ENCODE results near the gene PHC2. TPM values are rescaled to one million over a fixed set of nuclear protein-coding genes. Genes with fewer than 3 reads are reported as not detected.
A peak's percentile ranks its signal among the peaks of the same experiment; 100 is the strongest.

PHC2 gene
- total RNA-seq, 2 experiments from 2014 or later = 37.7 to 39.5 TPM

GRCh38 chr1:33298623-33299277, 132.1 kb downstream of the PHC2 start:
- no peak overlapping the region for H3K27ac Mint-ChIP-seq
- no peaks in the 10 kb centered on the region for H3K27me3 Mint-ChIP-seq
- Histone ChIP-seq H3K4me3 (ENCODE audit: low read length) (no peak overlapping the region), H3K36me3 (ENCODE audit: insufficient read depth, low read length) (peaks cover 50% of the 10 kb centered on the region), H3K27me3 (ENCODE audit: control insufficient read depth in 1 of 2, insufficient read depth in 2 of 2, low read length in 2 of 2) (no peaks in the 10 kb centered on the region), H3K9me3 (ENCODE audit: control insufficient read depth in 1 of 2, insufficient read depth in 1 of 2, low read length in 2 of 2) (no peaks in the 10 kb centered on the region), H3K27ac (ENCODE audit: low read depth in 1 of 2, low read length in 2 of 2) (no peak overlapping the region), H3K4me1 (ENCODE audit: insufficient read depth, low read length) (peaks cover 32% of the 10 kb centered on the region)
- TF ChIP-seq CTCF (IDR thresholded peaks at IDR 0.05) = peak; percentile 82
- H3K36me3 Mint-ChIP-seq (ENCODE audit: low read depth) = peaks cover 64% of the 10 kb centered on the region
- peaks cover 44% of the 10 kb centered on the region for H3K4me1 Mint-ChIP-seq (ENCODE audit: low read depth)
- CTCF ChIA-PET = interaction anchor here (0.9 kb wide), 1 partner anchor 171 kb away, joined by 3 read pairs; no protein-coding TSS in a partner anchor
- ATAC-seq (ENCODE audit: poor library complexity) (peak; percentile 54), DNase-seq (peak; percentile 23 to 72 (median 43))
- POLR2A ChIA-PET = interaction anchor here (0.9 kb wide), 1 partner anchor 52 kb away, joined by 3 read pairs; no protein-coding TSS in a partner anchor
- intact Hi-C loops (cut with DNase I, micrococcal nuclease) = loop anchor here in 1 of 2 experiments (5.0 kb wide), 1 partner anchor 186 kb away; no protein-coding TSS in a partner anchor
- H3K4me3 Mint-ChIP-seq = no peak overlapping the region
- no peaks in the 10 kb centered on the region for H3K9me3 Mint-ChIP-seq

DNA sequence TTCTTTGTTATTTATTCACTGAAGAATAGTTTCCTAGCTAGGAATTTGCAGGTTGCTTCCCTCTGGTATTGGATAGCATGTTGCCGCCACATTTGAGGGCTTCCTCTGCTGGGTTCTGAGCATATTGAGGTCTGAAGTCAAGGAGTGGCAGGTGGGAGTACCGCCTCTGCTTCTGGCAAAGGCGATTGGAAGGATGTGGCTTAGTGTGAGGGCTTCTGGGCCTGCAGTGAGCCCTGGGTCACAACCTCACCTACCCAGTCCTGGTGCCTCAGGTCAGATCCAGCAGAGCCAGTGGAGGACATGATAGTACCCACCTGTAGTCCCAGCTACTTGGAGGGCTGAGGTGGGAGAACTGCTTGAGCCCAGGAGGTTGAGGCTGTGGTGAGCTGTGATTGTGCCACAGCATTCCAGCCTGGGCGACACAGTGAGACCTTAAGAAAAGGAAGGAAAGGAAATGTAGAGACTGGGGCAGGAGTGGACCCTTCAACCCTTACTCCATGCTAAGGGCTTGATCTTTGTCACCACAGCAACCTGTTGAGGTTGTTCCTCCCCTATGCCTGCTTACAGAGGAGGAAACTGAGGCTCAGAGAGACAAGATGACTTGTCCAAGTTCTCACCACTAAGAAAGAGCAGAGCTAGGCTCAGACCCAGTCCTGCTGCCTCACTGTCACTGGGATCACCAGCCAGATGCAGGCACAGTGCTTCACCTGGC, 132.8 kb downstream of the PHC2 start:
- H3K4me3 Mint-ChIP-seq = no peak overlapping the region
- Histone ChIP-seq H3K27me3 (ENCODE audit: control insufficient read depth in 1 of 2, insufficient read depth in 2 of 2, low read length in 2 of 2) (no peaks in the 10 kb centered on the region), H3K4me1 (ENCODE audit: insufficient read depth, low read length) (peaks cover 28% of the 10 kb centered on the region), H3K4me3 (ENCODE audit: low read length) (no peak overlapping the region), H3K27ac (ENCODE audit: low read depth in 1 of 2, low read length in 2 of 2) (no peak overlapping the region), H3K9me3 (ENCODE audit: control insufficient read depth in 1 of 2, insufficient read depth in 1 of 2, low read length in 2 of 2) (no peaks in the 10 kb centered on the region), H3K36me3 (ENCODE audit: insufficient read depth, low read length) (peaks cover 56% of the 10 kb centered on the region)
- ATAC-seq (ENCODE audit: poor library complexity) (no peak), DNase-seq (no peak)
- H3K36me3 Mint-ChIP-seq (ENCODE audit: low read depth) = peaks cover 70% of the 10 kb centered on the region
- H3K4me1 Mint-ChIP-seq (ENCODE audit: low read depth) = peaks cover 39% of the 10 kb centered on the region
- no peaks in the 10 kb centered on the region for H3K27me3 Mint-ChIP-seq
- intact Hi-C loops (cut with DNase I, micrococcal nuclease) = loop anchor here in 1 of 2 experiments (5.0 kb wide), 1 partner anchor 186 kb away; no protein-coding TSS in a partner anchor
- POLR2A ChIA-PET = interaction anchor here (0.9 kb wide), 1 partner anchor 52 kb away, joined by 3 read pairs; no protein-coding TSS in a partner anchor
- no peak overlapping the region for H3K27ac Mint-ChIP-seq
- no peak for TF ChIP-seq CTCF (IDR thresholded peaks at IDR 0.05)
- CTCF ChIA-PET = interaction anchor here (0.9 kb wide), 1 partner anchor 171 kb away, joined by 3 read pairs; no protein-coding TSS in a partner anchor
- no peaks in the 10 kb centered on the region for H3K9me3 Mint-ChIP-seq

GRCh38 chr1:33296824-33297223, 134.1 kb downstream of the PHC2 start:
- peaks cover 27% of the 10 kb centered on the region for H3K4me1 Mint-ChIP-seq (ENCODE audit: low read depth)
- H3K9me3 Mint-ChIP-seq = no peaks in the 10 kb centered on the region
- DNase-seq (no peak), ATAC-seq (ENCODE audit: poor library complexity) (no peak)
- POLR2A ChIA-PET = interaction anchor here (0.6 to 2.1 kb wide), 2 partner anchors 53 to 457 kb away, joined by 3 to 11 read pairs; no protein-coding TSS in a partner anchor
- Histone ChIP-seq H3K9me3 (ENCODE audit: control insufficient read depth in 1 of 2, insufficient read depth in 1 of 2, low read length in 2 of 2) (no peaks in the 10 kb centered on the region), H3K27me3 (ENCODE audit: control insufficient read depth in 1 of 2, insufficient read depth in 2 of 2, low read length in 2 of 2) (no peaks in the 10 kb centered on the region), H3K36me3 (ENCODE audit: insufficient read depth, low read length) (peaks cover 57% of the 10 kb centered on the region), H3K4me1 (ENCODE audit: insufficient read depth, low read length) (peaks cover 16% of the 10 kb centered on the region), H3K4me3 (ENCODE audit: low read length) (no peak overlapping the region), H3K27ac (ENCODE audit: low read depth in 1 of 2, low read length in 2 of 2) (no peak overlapping the region)
- H3K27ac Mint-ChIP-seq = no peak overlapping the region
- TF ChIP-seq CTCF (IDR thresholded peaks at IDR 0.05) = no peak
- H3K4me3 Mint-ChIP-seq = no peak overlapping the region
- peaks cover 78% of the 10 kb centered on the region for H3K36me3 Mint-ChIP-seq (ENCODE audit: low read depth)
- CTCF ChIA-PET = interaction anchor here (1.8 to 2.1 kb wide), 2 partner anchors 70 to 170 kb away, joined by 6 to 15 read pairs; no protein-coding TSS in a partner anchor
- intact Hi-C loops (cut with DNase I, micrococcal nuclease) = loop anchor here in 1 of 2 experiments (5.0 kb wide), 1 partner anchor 185 kb away; no protein-coding TSS in a partner anchor
- H3K27me3 Mint-ChIP-seq = no peaks in the 10 kb centered on the region

Measured in CD4-positive, alpha-beta T cell (primary cell).